Right cardiac atrium (tissue), 5 donors: Measurements from ENCODE around the gene CEBPA. TPM values are rescaled to one million over a fixed set of nuclear protein-coding genes. Genes with fewer than 3 reads are reported as not detected.
A peak's percentile ranks its signal among the peaks of the same experiment; 100 is the strongest.

ENCODE experiments used
- ATAC-seq, 2 donors: fragments of 200-7000 bp; cut with Tn5 transposase; one replicate each; pipeline versions ENCODE4 v1.8.0 to v1.9.1; 2020; ENCODE audit warnings: moderate library complexity in 2 of 2, mild to moderate bottlenecking in 1 of 2
- DNase-seq, 3 donors: peaks; one replicate each; pipeline ENCODE4 v3.0.0-alpha.2; 2020
- H3K27ac ChIP-seq: one replicate; pipeline ENCODE4 v1.5.1; 2013; ENCODE audit warnings: mild to moderate bottlenecking, low read length, control low read depth, moderate library complexity
- H3K27me3 ChIP-seq: one replicate; pipeline ENCODE4 v1.6.1; 2013; ENCODE audit not compliant: control insufficient read depth, insufficient read depth
- H3K4me1 ChIP-seq: one replicate; pipeline ENCODE4 v1.6.1; 2013; ENCODE audit warnings: low read length; ENCODE audit not compliant: control insufficient read depth, insufficient read depth
- H3K4me3 ChIP-seq: one replicate; pipeline ENCODE4 v1.5.1; 2013; ENCODE audit warnings: low read length, control low read depth
- H3K9me3 ChIP-seq: one replicate; pipeline ENCODE4 v1.6.1; 2013; ENCODE audit warnings: low read length; ENCODE audit not compliant: control insufficient read depth
- WGBS: extraction: QIAGEN DNeasy Blood & Tissue Kit; methylation state at CpG from one replicate; pipeline ENCODE4 v1.1.7; 2013; 5-methylcytosine and 5-hydroxymethylcytosine counted together
- intact Hi-C, 4 donors: fragments of 100-400 bp; cut with DNase I; formaldehyde crosslinking; loops; one replicate each; pipeline versions ENCODE4 v1.11.0 to v1.14.0; 2022 to 2023
- long read RNA-seq, 4 donors: library from polyadenylated mRNA; unstranded; transcript quantifications; one replicate each; pipeline ENCODE4 v2.0.0, GENCODE V29; 2020 to 2021
- polyA plus RNA-seq: library from polyadenylated mRNA; stranded (reverse); fragments of 200-250 nt; gene quantifications from one replicate; pipeline ENCODE4 v1.2.3, GENCODE V29; 2013
- total RNA-seq, 4 donors: library from RNA; stranded (reverse); fragmentation: NEBNext Ultra II Directional; extraction: Animal tissue kit (Norgen Biotek cat#: 25700); gene quantifications; one replicate each; pipeline ENCODE4 v1.2.1, GENCODE V29; 2021
- donor health status: healthy with polysubstance abuse.
- donor health status: DM: no; HTN: yes; CAD: no.
- donor health status: DM: no; HTN: no; CAD: no.
- donor health status: DM: no; HTN: yes; CAD: no; lungs with severe emphysema.
- donor health status: DM: yes; HTN: yes; CAD: no.

CEBPA gene
- total RNA-seq (1 to 10 TPM; 2.1 to 5.2 (median 3.3) TPM), polyA plus RNA-seq (8.7 TPM)
- long read RNA-seq, donor 1, transcript CEBPA-201 (1 exons, 2,631 nt), result major isoform, 11 of 11 reads
- long read RNA-seq, donor 1, partial matches to known transcripts, result 0 of 11 reads
- long read RNA-seq, donor 1, other reads (novel, unspliced or antisense), result 0 of 11 reads
- long read RNA-seq, donor 2, transcript CEBPA-201 (1 exons, 2,631 nt), result major isoform, 7 of 7 reads
- long read RNA-seq, donor 2, partial matches to known transcripts, result 0 of 7 reads
- long read RNA-seq, donor 2, other reads (novel, unspliced or antisense), result 0 of 7 reads
- long read RNA-seq, donor 3, result 0 reads
- long read RNA-seq, donor 4, transcript CEBPA-201 (1 exons, 2,631 nt), result major isoform, 5 of 5 reads
- long read RNA-seq, donor 4, partial matches to known transcripts, result 0 of 5 reads
- long read RNA-seq, donor 4, other reads (novel, unspliced or antisense), result 0 of 5 reads

DNA sequence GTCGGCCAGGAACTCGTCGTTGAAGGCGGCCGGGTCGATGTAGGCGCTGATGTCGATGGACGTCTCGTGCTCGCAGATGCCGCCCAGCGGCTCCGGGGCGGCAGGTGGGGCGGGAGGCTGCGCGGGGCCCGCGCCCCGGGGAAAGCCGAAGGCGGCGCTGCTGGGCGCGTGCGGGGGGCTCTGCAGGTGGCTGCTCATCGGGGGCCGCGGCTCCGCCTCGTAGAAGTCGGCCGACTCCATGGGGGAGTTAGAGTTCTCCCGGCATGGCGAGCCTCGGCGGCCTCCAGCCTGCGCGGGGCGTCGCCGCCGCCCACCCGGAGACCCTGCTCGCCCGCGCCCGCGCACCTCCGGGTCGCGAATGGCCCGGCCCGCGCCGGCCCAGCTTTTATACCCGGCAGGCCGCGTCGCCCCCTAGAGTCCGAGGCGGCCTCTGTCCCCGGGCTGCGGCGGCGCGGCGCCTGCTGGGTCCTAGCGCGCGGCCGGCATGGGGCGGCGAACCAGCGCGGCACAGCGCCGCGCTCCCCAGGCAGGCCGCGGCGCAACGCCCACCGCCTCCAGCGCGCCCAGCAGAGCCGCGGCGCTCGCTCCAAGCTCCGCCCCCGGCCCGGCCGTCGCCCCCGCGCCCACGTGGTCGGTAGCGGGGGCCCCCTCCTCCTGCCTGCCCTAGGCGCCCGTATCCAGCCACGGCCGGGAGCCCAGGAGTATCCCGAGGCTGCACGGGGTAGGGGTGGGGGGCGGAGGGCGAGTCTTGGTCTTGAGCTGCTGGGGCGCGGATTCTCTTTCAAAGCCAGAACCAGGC lies at the start of gene CEBPA:
CEBPA (minus strand) TSS at position 360 of the 799 bp plus-strand sequence; CDS start at position 240, 120 bp downstream.
- intact Hi-C loops, result loop anchor here in 1 of 4 donors (10.0 kb wide), 1 partner anchor 72 kb away; the partner anchor contains the start of gene CEBPG
- H3K27ac ChIP-seq, result peak within 1 kb of the TSS; percentile 5
- peak; percentile 92 for ATAC-seq
- no peaks in the 10 kb centered on the region for H3K9me3 ChIP-seq
- H3K4me1 ChIP-seq, result no peaks in the 10 kb centered on the region
- H3K27me3 ChIP-seq, result no peaks in the 10 kb centered on the region
- under 1% methylated on average over 111 of the region's 111 CpGs for WGBS
- peak; percentile 84 to 94 (median 92) for DNase-seq
- H3K4me3 ChIP-seq, result peak within 1 kb of the TSS; percentile 71

DNA sequence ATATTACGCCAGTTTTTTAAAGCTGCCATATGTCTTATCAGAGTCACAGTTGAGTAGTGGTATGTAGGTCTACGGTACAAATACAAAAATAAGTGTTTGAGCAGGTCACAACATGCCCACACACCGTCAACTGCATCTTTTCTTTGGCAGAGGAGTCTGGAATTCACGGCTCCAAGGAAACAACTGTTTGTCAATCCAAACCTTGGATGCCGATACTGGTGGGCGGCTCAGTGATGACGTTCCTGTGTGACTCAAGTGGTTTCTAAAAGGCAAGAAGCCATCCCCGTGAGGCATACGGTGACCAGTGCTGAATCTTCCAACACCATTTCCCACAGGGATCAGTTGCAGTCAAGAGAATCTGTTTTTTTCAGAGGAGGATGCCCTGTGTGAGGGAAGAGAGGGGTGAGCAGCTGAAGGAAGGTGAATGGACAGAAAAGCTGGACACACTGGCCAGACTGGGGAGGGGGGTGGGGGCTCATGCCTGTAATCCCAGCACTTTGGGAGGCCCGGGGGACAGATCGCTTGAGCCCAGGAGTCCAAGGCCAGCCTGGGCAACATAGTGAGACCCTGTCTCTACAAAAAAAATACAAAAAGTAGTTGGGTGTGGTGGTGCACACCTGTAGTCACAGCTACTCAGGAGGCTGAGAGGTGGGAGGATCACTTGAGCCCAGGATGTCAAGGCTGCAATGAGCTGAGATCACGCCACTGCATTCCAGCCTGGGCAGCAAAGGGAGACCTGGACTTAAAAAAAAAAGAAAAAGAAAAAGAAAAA lies 48.4 kb upstream of the CEBPA start:
- peak in 1 of 3 donors; percentile 42 for DNase-seq
- 64% methylated on average over 12 of the region's 12 CpGs for WGBS
- H3K27me3 ChIP-seq, result no peaks in the 10 kb centered on the region
- intact Hi-C loops, result no loop called here
- no peaks in the 10 kb centered on the region for H3K9me3 ChIP-seq
- H3K4me3 ChIP-seq, result no peak overlapping the region
- ATAC-seq, result peak; percentile 29 to 62
- no peaks in the 10 kb centered on the region for H3K4me1 ChIP-seq
- H3K27ac ChIP-seq, result no peak overlapping the region

DNA sequence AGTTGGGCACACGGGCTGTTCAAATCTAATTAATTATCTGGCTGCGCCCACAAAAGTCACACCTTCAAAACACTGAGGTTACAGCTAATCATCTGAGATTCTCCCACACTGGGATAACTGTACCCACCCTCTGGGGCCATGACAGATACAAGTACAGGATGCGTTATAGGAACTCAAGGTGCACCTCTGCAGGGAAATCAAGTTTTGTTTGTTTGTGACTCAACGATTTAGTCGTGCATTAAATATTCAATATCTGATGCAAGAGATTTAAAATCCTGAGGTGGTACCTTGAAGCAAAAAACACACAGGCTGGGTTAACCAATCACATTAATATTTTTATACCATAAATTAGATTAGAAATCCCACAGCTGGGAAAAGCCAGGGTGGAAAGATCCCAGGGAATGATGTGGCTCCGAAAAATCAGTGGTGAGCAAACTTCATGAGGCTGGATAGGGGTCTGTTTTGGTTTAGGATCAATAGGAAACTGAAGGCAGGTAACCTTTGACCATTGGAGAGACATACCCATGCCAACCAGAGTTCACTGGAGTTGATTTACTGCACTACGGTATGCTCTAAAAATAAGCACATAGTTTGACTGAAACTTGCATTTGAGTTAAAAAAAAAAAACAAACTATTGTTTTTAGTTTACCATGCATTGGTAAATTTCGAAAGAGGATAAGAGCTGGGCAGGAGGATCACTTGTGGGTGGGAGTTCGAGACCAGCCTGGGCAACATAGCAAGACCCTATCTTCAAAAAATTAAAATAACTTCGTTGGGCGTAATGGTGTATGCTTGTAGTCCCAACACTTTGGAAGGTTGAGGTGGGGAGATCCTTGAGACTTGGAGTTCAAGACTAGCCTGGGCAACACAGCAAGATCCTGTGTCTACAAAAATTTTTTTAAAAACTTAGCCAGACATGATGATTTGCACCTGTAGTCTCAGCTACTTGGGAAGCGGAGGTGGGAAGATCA lies 47.3 kb upstream of the CEBPA start:
- intact Hi-C loops, result no loop called here
- H3K9me3 ChIP-seq, result no peaks in the 10 kb centered on the region
- no peak for DNase-seq
- H3K4me1 ChIP-seq, result no peaks in the 10 kb centered on the region
- WGBS, result 85% methylated on average over 12 of the region's 12 CpGs
- no peaks in the 10 kb centered on the region for H3K27me3 ChIP-seq
- H3K27ac ChIP-seq, result no peak overlapping the region
- ATAC-seq, result no peak
- no peak overlapping the region for H3K4me3 ChIP-seq

DNA sequence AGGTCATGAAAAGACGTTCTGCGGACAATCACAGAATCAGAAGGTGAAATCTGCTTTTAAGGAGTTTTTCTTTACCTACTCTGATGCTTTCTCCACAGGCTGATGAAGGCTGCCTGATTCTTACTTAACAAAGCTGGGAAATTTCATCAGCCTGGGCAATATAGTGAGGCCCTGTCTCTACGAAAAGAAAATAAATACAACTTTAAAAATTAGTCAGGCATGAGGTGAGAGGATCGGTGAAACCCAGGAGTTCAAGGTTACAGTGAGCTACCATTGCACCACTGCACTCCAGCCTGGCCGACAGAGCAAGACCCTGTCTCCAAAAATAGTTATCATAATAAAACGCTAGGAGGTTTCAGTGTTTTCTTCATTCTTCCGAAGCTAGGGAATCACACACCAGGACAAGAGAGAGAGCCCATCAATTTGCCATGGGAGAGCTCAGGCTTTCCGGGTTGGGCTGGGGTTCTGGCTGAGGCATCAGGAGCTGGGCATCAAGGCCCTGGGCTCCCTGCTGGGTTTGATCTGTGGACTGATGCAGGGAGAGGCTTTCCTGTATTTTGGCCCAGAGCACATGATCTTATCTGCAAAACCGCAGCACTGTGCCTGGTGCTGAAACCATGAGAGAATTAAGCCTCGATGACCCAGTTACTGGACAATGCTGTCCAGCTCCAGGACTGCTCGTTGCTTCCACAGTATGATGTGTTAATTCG lies 46.1 kb upstream of the CEBPA start:
- H3K27ac ChIP-seq, result no peak overlapping the region
- H3K27me3 ChIP-seq, result no peaks in the 10 kb centered on the region
- H3K4me1 ChIP-seq, result no peaks in the 10 kb centered on the region
- no peaks in the 10 kb centered on the region for H3K9me3 ChIP-seq
- H3K4me3 ChIP-seq, result no peak overlapping the region
- intact Hi-C loops, result no loop called here
- DNase-seq (no peak), ATAC-seq (no peak)
- 61% methylated on average over 12 of the region's 12 CpGs for WGBS

DNA sequence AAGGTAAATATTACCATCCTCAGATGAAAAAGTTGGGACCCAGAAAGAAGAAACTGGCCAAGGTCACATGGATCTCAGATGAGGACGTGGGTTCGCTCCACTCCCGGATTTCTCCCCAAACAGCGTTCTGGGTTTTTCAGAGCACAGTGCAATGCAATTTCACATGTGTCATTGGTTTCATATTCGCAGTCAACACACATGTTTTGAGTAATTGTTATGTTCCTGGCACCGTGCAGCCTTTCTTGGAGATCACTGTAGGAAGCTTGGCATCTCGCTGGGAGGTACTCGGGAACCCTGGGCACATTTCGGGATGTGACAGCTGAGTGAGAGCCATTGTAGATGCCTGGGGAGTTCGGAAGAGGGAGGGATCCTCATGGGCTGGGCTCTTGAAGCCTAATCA lies 45.0 kb upstream of the CEBPA start:
- intact Hi-C loops, result no loop called here
- H3K9me3 ChIP-seq, result no peaks in the 10 kb centered on the region
- H3K4me3 ChIP-seq, result no peak overlapping the region
- H3K27me3 ChIP-seq, result no peaks in the 10 kb centered on the region
- H3K27ac ChIP-seq, result no peak overlapping the region
- ATAC-seq, result no peak
- no peaks in the 10 kb centered on the region for H3K4me1 ChIP-seq
- DNase-seq, result no peak
- WGBS, result 82% methylated on average over 10 of the region's 10 CpGs

DNA sequence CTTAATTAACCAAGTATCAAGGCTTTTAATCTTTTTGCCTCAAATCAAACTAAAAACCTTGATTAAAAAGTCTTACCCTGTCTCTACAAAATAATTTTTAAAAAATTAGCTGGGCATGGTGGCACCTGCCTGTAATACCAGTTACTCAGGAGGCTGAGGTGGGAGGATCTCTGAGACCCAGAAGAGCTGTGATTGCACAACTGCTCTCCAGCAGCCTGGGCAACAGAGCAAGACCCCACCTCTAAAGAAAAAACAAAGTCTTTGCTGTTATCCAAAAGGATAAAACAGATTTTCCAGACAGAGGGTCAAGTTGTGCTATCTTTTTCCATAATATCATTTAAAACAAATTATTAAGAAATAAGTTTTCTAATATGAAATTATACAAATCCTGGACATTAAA lies 44.3 kb upstream of the CEBPA start:
- Histone ChIP-seq H3K27ac (no peak overlapping the region), H3K9me3 (no peaks in the 10 kb centered on the region), H3K4me3 (no peak overlapping the region), H3K27me3 (no peaks in the 10 kb centered on the region), H3K4me1 (no peaks in the 10 kb centered on the region)
- intact Hi-C loops, result no loop called here
- no peak for DNase-seq
- ATAC-seq, result no peak

DNA sequence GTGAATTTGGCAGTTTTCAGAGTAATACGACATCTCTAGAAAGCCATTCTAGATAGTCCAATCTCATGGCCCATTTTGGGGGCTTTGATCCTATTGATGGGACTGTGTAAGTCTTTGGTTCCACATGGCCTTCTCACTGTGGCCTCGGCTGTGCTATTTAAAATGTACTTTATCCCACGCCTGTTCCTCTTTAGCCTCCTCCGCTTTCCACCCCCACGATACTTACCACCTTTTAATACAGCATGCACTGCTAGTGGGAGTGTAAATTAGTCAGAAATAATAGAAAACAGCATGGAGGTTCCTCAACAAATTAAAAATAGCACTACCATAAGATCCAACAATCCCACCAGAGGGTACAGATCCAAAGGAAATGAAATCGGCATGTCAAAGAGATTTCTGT lies 42.8 kb upstream of the CEBPA start:
- intact Hi-C loops, result no loop called here
- WGBS, result 89% methylated on average over 6 of the region's 6 CpGs
- no peak for DNase-seq
- Histone ChIP-seq H3K9me3 (no peaks in the 10 kb centered on the region), H3K4me3 (no peak overlapping the region), H3K27ac (no peak overlapping the region), H3K27me3 (no peaks in the 10 kb centered on the region), H3K4me1 (no peaks in the 10 kb centered on the region)
- ATAC-seq, result no peak

DNA sequence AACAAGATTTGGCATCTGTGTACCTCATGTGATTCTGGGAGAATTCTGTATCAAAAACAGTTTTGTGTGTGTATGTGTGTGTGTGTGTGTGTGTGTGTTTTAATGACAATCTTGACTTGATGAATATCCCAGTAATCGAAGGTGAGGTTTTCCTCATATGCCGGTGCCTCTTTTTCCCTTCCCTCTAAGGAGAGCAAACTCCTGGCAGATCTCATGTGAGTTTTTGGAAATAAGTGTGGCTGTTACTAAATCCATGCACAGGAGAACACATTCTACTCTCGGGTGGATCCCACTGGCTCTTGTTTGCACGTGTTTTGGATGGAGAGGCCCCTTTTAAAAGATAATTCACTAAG lies 42.2 kb upstream of the CEBPA start:
- H3K9me3 ChIP-seq, result no peaks in the 10 kb centered on the region
- ATAC-seq, result no peak
- no peak overlapping the region for H3K4me3 ChIP-seq
- no peaks in the 10 kb centered on the region for H3K27me3 ChIP-seq
- 42% methylated on average over 4 of the region's 4 CpGs for WGBS
- no peaks in the 10 kb centered on the region for H3K4me1 ChIP-seq
- DNase-seq, result no peak
- no peak overlapping the region for H3K27ac ChIP-seq
- intact Hi-C loops, result no loop called here

DNA sequence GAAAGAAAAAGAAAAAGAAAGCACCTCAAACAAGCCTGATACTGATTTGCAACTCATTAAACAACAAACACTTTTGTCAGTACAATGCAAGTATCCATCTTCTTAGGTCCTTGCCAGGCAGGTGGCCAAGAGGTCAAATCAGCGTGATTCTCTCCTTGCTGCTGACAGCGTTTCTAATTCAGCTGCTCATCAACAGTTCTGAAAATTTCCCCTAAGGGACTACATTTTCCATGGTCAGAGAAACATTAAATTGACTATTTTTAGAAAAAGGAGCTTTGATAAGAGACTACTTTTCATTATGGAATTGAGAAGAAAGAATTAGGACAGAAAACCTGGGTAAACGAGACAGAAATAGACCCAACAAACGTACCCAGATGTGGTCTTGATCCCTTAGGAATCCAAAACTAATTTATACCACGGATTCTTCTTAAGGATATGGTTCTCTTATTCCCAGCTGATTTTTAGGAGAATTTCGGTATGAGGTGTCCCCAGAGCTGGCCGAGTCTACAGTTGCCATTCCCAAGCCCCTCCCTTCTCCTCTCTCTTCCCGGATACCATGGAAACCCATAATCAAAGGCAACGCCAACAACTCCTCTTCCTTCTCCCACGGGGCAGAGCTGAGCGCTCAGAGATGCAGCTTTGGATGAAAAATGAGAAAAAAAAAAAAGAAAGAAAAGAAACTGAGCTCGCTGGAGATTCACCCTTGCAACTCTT lies 41.7 kb upstream of the CEBPA start:
- Histone ChIP-seq H3K9me3 (no peaks in the 10 kb centered on the region), H3K4me1 (no peaks in the 10 kb centered on the region), H3K27ac (no peak overlapping the region), H3K4me3 (no peak overlapping the region), H3K27me3 (no peaks in the 10 kb centered on the region)
- 18% methylated on average over 12 of the region's 12 CpGs for WGBS
- ATAC-seq (peak; percentile 75 to 78), DNase-seq (peak in 1 of 3 donors; percentile 27)
- intact Hi-C loops, result no loop called here
